DND-41 (cell line): ENCODE measurements around the gene PPT2.

Experiments
- EZH2 ChIP-seq: IDR thresholded peaks from 3 replicates; pipeline ENCODE4 v1.6.1; 2012; ENCODE audit warnings: borderline replicate concordance, low read depth, mild to moderate bottlenecking, moderate library complexity, low read length, inconsistent platforms; ENCODE audit not compliant: severe bottlenecking
- TF ChIP-seq, protein P1 (sequence below): IDR thresholded peaks from 2 replicates; pipeline ENCODE4 v1.5.1; 2012; ENCODE audit warnings: borderline replicate concordance, low read length, moderate library complexity, mild to moderate bottlenecking; ENCODE audit not compliant: poor library complexity, severe bottlenecking; ENCODE audit errors: extremely low read depth

GRCh38 chr6:32113386-32114352, 40.3 kb upstream of the PPT2 start:
- TF ChIP-seq, protein P1, sequence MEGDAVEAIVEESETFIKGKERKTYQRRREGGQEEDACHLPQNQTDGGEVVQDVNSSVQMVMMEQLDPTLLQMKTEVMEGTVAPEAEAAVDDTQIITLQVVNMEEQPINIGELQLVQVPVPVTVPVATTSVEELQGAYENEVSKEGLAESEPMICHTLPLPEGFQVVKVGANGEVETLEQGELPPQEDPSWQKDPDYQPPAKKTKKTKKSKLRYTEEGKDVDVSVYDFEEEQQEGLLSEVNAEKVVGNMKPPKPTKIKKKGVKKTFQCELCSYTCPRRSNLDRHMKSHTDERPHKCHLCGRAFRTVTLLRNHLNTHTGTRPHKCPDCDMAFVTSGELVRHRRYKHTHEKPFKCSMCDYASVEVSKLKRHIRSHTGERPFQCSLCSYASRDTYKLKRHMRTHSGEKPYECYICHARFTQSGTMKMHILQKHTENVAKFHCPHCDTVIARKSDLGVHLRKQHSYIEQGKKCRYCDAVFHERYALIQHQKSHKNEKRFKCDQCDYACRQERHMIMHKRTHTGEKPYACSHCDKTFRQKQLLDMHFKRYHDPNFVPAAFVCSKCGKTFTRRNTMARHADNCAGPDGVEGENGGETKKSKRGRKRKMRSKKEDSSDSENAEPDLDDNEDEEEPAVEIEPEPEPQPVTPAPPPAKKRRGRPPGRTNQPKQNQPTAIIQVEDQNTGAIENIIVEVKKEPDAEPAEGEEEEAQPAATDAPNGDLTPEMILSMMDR, result no peak
- TF ChIP-seq EZH2, result no peak
